ENCODE measurements around the gene SCG3.

SCG3 gene

DNA sequence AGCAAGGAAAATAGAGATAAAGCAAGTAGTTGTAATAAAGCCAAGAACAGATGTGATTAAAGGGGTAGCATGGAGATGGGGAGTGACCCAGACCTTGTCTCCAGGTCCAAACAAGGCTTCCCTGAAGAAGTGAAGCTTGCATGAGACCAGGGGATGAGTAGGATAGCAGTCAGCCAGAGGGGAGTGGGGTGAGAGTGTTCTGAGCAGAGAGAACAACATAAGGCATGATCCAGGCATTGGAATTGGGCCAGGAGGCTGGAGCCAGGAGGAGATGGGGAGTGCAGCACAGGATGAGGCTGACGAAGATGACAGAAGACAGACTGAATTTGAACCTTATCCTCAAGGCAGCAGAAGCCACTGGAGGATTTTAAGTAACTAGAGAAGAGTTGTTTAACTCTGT lies 77.3 kb downstream of the SCG3 start:
- DNase-seq (ENCODE audit: low spot score), result no peak

DNA sequence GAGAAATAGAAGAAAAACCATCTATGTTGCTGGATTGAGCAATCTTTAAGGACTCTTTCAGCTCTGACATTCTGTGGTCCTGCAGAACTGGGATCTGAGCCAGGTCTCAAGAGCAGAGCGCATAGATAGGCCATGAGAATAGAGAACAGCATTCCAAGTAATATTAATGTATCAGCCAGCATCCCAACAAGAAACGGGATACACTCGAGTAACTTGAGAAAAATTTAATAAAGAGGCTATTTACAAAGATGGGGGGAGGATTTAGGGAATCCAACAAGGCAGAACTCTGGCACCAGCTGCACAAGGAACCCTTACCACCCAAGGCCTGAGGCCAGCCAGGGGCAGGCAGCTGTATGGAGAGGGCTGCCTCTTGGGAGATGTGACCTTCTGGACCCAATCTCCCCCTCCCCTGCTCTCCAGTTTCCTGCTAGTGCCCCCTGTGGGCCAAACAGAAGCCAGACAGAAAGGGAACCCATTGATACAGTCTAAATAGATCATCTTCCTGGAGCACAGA lies 78.3 kb downstream of the SCG3 start:
- no peak for DNase-seq (ENCODE audit: low spot score)

DNA sequence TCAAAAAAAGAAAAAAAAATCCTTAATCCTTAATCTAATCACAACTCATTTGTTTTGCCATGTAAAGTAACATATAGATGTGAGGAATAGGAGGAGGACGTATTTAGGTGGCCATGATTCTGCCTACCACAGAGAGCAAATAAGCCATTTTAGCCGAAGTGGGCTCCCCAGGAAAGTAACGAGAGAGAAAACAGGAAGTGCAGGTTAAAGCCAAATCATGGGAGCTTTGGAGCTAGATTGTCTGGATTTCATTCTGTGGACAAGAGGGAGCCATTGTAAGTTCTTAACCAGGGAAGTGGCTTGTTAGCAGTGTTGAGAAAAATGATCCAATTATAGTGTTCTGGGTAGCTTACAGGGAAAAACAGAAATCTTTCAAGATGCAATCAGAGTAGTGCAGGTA lies 79.5 kb downstream of the SCG3 start:
- DNase-seq (ENCODE audit: low spot score), result no peak

DNA sequence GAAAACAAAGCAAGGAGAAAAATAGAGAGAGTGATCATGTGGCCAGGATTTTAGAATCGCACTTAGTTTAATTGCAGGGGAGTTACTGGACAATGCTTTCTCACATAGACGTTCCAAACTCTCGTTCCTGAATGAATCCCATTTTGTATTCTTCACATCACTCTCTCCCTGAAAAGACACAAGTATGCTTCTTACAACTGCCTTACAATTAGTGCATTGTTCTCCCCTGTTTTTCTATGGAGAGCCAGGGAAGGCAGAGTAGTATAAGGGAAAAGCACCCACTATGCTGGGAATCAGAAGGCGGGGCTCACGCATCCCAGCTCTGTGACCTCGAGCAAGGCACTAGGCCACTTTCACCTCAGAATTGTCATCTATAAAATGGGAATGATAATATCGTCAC lies 84.4 kb downstream of the SCG3 start:
- DNase-seq (ENCODE audit: low spot score), result no peak

DNA sequence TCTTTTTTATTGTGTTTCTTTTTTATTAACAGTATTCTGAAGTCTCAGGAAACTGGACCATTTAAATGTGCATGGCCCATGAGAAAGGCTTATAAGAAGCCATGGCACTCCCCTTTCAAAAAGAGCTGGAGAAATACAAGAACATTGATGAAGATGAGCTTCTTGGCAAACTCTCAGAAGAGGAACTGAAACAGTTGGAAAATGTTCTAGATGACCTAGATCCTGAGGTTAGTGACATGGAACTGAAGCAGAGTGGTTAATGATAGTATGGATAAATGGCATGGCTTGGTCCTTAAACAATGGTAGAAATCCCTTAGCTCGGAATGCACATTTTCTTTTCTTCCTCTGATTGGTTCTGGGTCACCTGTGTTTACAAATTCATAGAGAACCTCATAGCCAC lies 85.0 kb downstream of the SCG3 start:
- DNase-seq (ENCODE audit: low spot score), result no peak

- no peak for DNase-seq (ENCODE audit: low spot score)
Observed at GRCh38 chr15:51768018-51768417, 86.7 kb downstream of the SCG3 start.
